GM12891 (cell line): Measurements from ENCODE around the gene STK24.

Source experiments
- POLR2A ChIP-seq: IDR thresholded peaks from 2 replicates; pipeline ENCODE4 v1.6.1; 2011; ENCODE audit warnings: low read depth, low read length, control low read depth
- POLR2AphosphoS5 ChIP-seq: IDR thresholded peaks from 2 replicates; pipeline ENCODE4 v1.6.1; 2011; ENCODE audit warnings: low read depth, low read length, control low read depth
- TAF1 ChIP-seq: IDR thresholded peaks from 2 replicates; pipeline ENCODE4 v1.6.1; 2011; ENCODE audit warnings: low read depth, low read length, control low read depth

DNA sequence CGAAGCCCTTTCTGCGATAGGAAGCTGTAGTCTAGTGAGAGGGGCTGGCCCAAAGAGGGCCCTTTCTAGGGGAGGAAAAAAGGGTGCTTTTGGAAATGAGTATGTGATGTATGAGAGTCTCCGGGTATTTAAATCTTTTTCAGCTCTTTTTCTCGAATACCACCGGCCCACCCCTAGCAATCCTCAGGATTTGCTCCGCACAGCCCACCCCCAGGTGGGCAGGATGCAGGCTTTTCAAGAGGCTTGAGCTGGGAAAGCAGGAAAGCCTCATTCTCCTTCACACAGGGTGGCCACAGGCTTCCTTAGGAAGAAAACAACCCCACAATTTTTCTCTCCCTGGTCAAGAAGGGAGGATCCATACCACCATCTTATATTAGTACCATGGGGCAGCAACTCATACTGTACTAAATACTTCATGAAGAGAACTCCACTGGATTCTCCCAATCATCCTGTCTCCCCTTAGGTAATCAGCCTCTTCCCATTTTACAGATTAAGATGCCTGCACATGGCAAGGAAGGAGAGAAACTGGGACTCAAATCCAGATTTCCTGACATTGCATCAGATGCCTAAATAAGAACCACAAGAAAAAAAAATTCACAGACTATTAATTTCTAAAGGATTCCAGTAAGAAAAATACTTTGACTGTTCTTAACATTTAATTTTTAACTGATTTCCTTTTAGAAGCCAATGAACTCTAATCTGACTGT lies 84.4 kb downstream of the STK24 start:
- TF ChIP-seq POLR2A (no peak), POLR2AphosphoS5 (no peak), TAF1 (no peak)
